HG02571 (cell line): Measurements from ENCODE around the gene PCLO.

ENCODE experiments used
- ATAC-seq: cut with Tn5 transposase; IDR thresholded peaks from one replicate; pipeline ENCODE4 v1.9.1; 2021; ENCODE audit warnings: mild to moderate bottlenecking, moderate library complexity; ENCODE audit not compliant: unreplicated experiment

Gene PCLO

DNA sequence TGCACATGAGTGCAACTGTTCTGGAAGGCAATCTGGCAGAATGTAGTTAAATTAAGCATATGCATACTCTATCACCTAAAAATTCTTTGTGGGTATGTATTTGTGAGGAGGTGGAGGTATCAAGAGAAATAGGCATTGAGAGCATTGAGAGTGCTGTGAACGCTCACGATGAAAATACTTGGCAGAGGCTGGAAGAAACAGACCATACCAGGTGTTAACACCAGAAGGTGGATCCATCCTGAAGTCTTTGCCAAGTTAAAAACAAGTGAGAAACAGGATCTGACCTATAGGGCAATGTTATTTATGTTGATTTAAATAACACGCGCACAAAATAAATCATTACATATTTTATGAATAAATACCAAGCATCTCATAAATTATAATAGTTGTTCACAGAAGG is 311.6 kb downstream of the PCLO start:
- ATAC-seq = no peak

DNA sequence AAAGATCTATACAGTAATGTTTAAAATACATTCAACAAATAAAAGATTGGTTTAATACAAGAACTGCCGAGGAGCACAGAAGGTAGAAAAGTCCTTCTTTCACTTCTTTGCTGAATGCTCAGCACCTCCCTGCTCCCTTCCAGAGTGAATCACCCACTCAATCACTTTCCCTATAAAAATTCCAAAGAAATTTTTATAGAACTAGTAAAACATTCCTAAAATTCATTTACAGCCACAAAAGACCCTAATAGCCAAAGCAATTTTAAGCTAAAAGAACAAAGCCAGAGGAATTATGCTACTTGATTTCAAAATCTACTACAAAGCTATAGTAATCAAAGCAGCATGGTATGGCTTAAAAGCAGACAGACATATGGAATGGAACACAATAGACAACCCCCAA is 320.9 kb downstream of the PCLO start:
- ATAC-seq = no peak

DNA sequence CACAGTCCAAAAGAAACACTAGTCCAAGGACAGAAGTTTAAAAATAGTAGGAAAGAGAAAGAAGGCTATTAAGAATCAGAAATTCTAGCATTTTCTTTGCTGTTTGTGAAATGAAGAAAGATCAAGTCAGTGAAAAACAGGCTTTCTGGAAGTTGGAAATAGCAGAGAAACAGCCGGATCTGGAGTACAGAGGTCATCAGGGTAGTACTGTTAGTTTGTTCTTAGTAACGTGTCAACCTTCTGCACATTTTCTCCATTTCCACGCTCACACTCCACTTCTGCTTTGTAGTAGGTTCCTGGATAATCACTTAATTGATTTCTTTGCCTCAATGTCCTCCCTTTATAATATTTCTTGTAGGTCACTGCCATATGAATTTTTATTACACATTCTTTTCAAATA is 322.6 kb downstream of the PCLO start:
- ATAC-seq = no peak

DNA sequence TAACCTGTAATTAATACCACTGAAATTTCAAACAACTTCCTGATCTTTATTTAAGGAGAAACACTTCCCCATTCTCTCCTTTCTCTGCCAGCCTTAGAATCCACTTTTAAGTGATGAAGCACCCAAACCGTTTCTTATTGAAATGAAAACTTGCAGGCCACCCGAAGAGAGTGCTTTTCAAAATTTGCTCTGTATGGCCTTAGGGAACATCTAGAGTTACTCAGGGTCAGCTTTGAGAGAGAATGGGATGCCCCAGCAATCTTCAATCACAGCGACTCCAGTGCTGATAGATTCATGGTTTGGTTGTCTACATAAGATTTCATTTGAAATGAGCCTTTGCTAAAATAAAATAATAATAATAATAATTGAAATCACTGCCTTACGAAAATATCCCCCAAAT is 323.1 kb downstream of the PCLO start:
- ATAC-seq = no peak

DNA sequence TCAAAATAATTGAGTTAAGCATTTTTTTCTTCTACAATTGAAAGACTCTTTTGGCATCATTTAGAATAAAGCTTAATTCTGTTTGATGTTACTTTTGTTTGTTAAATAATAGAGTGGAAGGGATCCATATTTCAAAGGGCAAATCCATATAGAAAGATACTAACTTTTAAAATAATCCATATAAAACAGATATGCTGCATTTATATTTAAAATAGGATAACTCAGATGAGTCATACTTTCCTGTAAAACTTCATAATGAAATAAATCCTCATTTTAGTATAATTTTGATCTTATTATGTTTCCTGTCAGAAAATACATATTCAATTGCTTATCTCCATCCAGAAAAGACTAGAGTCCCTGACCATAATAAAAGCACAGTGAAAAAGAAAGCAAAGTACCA is 323.6 kb downstream of the PCLO start:
- no peak for ATAC-seq

DNA sequence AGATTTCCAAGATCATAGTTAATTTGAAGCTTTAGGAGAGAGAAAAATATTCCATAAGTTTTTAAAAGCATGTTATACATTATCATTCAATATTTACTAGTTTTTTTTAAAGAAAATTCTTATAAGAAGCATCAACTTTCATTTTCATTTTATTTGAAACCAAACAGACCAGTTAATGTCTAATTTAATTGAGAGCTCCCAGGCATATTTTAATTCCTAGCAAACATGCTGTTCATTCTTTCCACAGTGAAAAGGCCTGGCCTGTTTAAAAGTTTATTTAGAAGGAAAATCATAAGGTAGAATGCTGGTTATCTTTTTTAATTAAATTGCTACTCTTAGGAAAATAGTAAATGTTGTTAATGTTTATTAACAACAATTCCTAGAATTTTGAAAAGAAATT is 324.4 kb downstream of the PCLO start:
- no peak for ATAC-seq

DNA sequence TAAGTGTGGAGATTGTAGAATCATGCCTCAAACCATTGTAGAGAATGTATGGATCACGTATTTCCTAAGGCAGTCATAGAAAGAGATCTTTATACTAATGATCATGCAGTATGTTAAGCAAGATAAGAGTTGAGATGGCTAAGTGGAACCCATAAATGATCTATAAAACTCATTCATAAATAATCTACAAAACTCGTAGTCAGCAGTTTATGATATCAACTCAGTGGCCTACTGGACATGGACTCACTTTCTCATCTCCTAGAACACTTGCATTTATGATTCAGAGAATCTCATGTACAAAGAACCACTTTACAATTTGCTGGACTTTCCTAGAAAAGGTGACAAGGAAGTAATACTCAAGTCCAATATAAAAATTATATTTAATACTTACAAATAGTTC is 339.6 kb downstream of the PCLO start:
- no peak for ATAC-seq

DNA sequence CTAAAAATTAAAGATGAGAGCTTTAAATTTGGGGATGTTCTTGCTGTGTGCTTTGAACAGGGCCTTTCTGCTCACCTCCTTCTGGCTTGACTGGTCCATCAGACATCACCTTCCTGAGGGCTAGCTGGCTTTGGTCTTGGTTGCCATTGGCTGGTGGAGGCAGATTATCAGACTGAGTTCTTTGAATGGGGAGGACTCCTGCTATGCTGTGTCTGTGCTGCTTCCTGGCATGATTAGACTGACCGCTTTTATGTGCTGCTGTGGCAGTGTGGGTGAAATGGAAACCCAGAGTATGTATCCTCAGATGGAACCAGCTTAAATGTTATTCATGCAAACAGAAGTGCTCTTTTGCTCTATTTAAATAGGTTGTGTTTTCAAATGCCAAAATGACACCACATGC is 341.6 kb downstream of the PCLO start:
- no peak for ATAC-seq

DNA sequence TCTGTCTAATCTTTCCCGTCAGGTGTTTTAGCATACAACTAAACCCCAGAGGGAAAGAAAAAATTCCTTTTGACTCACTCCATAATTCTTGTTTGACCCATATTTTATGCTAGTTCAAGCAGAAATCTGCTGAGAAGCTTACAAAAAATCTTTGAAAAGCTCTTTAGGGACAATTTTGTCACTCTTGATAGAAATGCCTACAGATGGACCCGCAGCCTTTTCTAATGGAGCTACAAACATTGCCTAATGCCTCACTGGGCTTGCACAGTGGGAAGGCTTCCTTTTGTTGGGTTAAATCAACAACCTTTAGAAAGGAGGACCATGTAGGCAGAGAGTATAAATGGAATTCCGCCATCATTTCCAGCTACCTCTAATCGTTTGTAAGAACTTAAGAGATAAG is 344.5 kb downstream of the PCLO start:
- ATAC-seq = no peak

DNA sequence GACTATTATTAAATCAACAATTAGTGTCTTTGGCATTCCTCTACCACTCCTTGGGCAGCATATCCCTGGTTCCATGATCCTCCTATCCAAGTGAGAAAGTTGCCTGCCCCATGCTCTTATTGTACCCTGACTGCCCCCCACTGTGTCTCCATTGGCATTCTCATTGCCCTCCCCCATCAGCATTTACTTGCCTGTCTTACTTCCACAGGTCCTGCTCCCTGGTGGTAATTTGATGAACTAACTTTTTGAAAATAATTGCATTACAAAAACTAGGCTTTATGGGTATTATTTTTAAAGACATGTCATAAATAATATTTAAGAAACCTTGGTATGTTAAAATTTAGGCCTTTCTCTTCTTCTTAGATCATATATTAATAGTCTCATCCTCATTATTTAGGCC is 346.4 kb downstream of the PCLO start:
- no peak for ATAC-seq

DNA sequence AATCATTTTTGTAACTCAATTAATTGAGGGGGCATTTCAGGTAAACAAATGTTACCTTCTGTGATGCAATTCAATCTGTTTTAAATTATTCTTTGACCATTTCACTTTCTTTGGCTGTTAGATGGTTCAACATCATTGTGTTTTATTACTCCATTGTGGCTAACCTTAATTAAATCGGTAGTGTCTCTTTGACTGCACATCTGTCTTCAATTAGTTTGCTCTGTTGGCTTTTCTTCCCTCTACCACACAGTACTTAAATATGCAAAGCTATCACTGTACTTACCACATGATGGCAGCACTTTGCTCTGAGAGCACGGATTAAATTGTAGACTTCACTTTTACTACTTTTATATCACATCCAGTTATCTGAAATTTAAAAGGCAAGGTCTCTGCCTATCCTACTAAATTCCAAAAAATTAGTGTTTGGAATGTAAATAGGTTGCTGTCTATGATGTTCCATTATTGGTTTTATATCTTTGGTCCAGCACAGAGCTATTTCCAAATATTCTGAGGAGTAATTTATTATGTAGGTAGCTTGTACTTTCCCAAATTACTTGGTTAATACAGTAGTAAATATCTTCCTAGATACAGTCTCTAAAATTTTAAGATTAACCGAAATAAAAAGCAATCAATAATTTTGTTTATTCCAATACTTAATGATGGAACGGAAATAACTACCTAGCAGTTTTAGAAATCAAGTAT is 352.0 kb downstream of the PCLO start:
- ATAC-seq = no peak

DNA sequence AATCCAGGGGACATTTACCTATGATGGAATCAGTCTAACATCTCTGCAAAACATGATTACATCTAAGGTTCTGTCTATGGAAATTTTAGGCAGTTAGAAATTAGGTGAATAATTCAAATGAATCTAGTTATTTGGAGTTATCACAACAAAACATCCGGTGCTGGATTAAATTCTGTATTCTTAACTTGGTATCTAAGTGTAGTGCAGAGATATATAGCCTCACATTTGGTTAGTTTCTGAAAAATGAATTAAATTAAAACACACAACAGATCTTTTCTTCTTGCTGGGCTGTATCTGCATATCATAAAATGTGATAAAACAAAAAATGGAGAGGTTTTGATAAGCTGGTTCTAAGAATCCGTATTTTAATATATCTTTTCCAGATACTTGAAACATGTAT is 354.1 kb downstream of the PCLO start:
- no peak for ATAC-seq

DNA sequence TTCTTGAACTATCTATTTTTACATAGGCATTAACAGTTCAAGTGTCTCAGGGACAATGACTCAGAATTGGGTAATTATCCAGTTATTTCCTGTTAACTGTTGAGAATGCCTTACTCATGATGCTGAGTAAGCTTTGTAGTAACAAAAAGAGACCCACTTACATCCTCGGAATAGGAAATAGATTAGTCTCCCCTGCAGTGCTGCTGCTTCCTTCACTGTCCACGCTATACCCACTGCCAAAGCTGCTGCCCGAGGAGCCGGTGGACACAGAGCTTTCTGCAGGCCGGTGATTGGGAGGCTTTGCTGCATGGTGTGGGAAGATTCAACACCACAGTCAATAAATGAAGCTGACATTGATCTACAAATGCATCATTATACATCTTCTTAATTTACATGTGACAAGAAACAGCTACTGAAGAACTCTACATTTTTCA is 357.1 kb downstream of the PCLO start:
- ATAC-seq = no peak

DNA sequence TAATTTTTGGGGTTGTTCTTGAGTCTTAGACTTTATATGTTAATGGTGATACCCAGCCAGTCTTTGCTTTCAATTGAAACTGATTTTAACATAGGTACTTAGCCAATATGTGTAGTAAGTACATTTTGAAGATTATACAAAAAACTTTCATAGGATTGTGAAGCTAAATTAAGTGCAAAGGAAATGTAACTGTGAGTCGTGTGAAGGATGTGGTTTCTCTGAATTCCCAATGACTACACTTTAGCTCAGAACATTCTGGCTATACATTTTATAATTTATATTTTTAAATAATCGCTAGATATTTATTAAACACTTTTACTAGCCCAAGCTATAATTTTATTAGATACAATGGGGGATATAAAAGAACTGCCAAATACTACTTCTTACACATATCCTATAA is 359.3 kb downstream of the PCLO start:
- ATAC-seq = no peak

DNA sequence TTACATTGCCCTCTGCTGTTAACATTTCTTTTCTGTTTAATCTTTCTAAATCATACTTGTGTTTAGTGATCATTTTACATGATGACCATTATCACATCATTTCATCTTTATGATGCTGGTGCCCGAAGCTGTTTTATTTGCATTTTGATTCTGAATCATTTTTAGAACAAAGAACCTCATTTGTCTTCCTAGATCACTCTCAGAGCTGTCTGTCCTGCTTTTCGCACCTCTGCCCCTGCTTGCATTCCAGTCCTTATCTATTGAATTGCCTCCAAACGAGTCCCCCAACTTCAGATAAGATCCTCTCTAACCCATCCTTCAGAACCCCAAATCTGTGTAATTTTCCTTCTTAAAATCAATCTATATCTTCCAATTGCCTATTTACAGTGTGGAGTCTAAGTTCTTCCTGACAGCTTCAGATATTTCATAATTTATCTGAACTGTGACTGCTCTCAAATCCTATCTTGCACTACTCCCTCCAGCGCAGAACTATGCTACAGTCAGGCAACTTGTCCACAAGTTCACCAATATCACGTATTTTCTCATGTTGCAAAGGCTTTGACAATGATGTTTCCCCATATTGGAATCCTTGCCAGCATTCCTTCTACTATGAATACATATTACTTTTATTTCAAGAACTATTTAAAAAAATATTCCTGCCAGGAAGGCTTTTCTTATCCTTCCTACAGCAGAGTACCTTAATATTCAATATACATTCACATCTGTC is 372.6 kb downstream of the PCLO start:
- no peak for ATAC-seq

DNA sequence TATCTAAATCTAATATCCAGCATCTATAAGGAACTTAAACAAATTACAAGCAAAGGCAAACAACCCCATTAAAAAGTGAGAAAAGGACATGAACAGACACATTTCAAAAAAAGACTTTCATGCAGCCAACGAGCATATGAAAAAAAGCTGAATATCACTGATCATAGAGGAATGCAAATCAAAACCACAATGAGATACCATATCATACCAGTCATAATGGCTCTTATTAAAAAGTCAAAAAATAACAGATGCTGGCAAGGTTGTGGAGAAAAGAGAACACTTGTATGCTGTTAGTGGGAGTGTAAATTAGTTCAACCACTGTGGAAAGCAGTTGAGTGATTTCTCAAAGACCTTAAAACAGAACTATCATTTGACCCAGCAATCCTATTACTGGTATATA is 384.7 kb downstream of the PCLO start:
- no peak for ATAC-seq

DNA sequence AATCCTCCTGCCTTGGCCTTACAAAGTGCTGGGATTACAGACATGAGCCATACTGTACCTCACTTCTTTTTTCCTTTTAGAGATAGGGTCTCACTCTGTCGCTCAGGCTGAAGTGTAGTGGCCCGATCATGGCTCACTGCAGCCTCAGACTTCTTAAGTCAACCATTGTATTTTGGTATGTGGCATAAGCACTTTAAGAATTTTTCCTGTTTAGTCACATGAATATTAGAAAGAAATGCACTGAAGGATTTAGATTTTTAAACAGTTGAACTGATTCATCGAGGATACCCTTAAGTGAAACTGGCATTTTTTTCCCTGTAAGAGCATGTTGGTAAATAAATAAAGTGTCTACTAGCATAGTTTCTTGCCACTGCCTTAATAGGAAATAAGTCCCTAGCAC is 399.8 kb downstream of the PCLO start:
- no peak for ATAC-seq

DNA sequence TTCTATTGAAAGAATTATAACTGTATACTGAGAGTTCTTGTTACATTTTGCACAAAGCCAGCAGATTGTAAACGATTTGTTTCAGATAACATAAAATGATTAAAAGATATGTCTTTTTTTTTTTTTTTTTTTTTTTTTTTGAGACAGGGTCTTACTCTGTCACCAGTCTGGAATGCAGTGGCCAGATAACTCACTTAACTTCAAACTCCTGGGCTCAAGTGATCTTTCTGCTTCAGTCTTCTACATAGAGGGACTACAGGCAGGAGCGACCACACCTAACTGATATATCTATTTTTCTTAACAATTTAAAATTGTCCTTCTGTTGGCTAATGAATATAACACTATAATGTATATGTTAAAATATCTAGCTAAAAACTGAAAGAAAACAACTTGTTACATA is 401.9 kb downstream of the PCLO start:
- no peak for ATAC-seq

DNA sequence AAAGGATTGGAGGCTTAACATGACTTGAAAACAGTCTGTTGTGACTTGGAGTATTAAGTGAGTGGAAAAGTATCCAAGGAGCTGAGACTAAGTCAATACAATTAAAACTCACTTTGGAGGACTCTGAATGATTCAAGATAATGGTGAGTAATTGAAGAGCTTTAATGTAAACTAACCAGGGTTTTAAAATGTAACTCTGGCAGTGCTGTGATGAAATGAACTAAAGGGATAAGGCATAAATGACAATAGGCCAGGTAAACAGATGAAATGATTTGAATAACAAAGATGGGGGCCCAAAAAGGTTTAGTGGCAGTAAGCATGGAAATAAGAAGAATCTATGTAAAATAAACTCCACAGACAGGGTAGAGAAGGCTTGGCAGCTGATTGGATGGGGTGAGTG is 402.6 kb downstream of the PCLO start:
- ATAC-seq = no peak

DNA sequence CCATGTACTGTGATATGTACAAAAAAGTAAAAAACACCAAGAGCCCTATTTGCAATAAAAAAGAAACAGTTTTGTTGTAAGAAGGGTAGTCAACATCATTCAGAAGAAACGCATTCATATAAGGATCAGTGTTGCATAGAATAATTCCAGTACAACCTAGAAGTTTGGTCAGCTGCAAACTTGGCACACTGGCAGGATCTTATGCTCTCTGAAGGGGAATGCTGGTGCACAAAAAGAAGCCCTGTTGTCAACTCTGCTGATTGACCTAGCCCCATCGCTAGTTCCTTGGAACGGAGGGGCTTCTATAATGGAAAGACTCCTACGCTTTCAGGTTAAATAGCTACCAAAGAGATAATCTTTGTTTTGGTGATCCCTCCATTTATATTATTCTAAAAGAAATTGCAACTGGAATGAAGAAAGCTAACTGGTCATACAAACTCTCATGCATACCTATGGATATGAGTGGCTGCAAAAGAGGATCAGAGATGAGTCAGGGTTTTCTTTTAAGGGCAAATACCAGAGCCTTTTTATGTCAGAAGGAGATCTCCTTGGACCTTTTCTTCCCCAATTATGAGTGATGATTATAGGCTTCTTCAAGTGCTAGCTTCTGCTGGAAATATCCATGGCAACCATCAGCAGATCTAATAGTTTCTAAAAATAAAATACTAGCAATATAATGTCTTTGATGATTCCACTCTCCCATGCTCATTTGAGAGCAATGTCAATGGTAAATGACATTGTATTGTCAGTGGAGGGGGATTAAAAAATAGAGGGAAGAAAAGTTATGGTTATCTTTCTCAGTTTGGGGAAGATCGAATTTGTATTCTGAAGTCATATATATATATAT is 406.8 kb downstream of the PCLO start:
- ATAC-seq = no peak

DNA sequence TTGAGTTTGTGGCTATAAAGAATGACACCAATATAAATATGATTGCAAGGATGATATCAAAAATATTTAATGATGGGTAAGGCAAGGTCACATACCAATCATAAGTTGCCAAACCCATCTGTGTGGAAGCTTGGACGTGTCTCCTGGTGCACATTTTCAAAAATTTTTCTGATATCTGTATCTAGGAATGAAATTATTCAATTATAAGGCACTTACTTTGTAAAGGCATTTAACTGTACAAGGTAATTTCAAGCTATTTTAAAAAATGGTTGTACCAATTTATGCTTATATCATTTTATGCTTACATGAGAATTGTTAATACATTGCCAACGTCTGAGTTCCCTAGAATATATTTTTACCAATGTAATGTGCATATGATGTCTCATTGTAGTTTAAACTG is 412.7 kb downstream of the PCLO start:
- ATAC-seq = no peak

DNA sequence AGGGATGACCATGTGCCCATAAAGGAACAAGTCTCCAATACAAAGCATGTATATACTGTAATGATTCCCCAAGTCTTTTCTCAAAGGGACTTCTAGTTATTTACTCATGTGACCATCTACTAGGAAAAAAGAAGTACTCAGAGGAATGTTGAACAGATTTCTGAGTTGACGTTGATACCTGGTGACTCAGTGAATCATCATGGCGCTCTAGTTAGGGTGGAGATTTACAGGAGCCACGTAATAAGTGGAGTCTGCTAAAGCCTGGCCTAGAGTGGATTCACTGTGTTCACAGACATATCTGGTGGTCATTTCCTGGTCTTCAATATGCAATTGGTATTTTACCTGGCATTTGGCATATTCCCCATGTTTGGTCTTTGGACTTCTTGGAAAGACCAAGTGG is 416.9 kb downstream of the PCLO start:
- ATAC-seq = no peak
